SU-DHL-6 (cell line): Measurements from ENCODE around the gene FLRT2.

ENCODE experiments used
- H2AFZ ChIP-seq: fragments of 200-600 bp; sonication (generic); 2 replicates; pipeline ENCODE4 v1.6.1; 2014; ENCODE audit warnings: low read depth, mild to moderate bottlenecking, moderate library complexity, mixed read lengths, antibody characterized with exemption, low read length; ENCODE audit not compliant: severe bottlenecking
- H3F3A ChIP-seq: fragments of 200-600 bp; shearing (Covaris generic); 2 replicates; pipeline ENCODE4 v1.6.0; 2016; ENCODE audit warnings: antibody characterized with exemption, mild to moderate bottlenecking; ENCODE audit not compliant: insufficient read depth
- H3K27ac ChIP-seq: fragments of 200-600 bp; sonication (generic); 2 replicates; pipeline ENCODE4 v1.5.1; 2016; ENCODE audit warnings: low read depth, mild to moderate bottlenecking, low read length, moderate library complexity, mixed read lengths
- H3K27me3 ChIP-seq: fragments of 200-600 bp; sonication (generic), shearing (Covaris generic); 2 replicates; pipeline ENCODE4 v1.6.0; 2014; ENCODE audit warnings: mild to moderate bottlenecking, low read length
- H3K36me3 ChIP-seq: fragments of 200-600 bp; sonication (generic); 2 replicates; pipeline ENCODE4 v1.6.1; 2014; ENCODE audit warnings: mild to moderate bottlenecking, low read length, mixed read lengths
- H3K4me2 ChIP-seq: fragments of 300-600, 200-600 bp; shearing (Covaris generic), sonication (generic); 2 replicates; pipeline ENCODE4 v1.6.0; 2014; ENCODE audit warnings: low read length, low read depth, mild to moderate bottlenecking; ENCODE audit not compliant: poor library complexity, severe bottlenecking
- H3K4me3 ChIP-seq: fragments of 200-600 bp; sonication (generic); 2 replicates; pipeline ENCODE4 v1.5.1; 2014; ENCODE audit warnings: antibody characterized with exemption, low read length, mild to moderate bottlenecking, mixed read lengths; ENCODE audit not compliant: insufficient read depth, poor library complexity, severe bottlenecking
- H3K79me2 ChIP-seq: fragments of 200-600 bp; sonication (generic); 2 replicates; pipeline ENCODE4 v1.6.1; 2014; ENCODE audit warnings: mild to moderate bottlenecking, low read length, moderate library complexity; ENCODE audit not compliant: insufficient read depth
- H3K9ac ChIP-seq: fragments of 200-600 bp; sonication (generic); 2 replicates; pipeline ENCODE4 v1.7.0; 2014; ENCODE audit warnings: mild to moderate bottlenecking, low read length
- H3K9me2 ChIP-seq: fragments of 200-600 bp; sonication (generic); replicated peaks from 2 replicates; pipeline ENCODE4 v1.6.1; 2014; ENCODE audit warnings: low read length; ENCODE audit not compliant: insufficient read depth
- H3K9me3 ChIP-seq: fragments of 200-600 bp; sonication (generic); 2 replicates; pipeline ENCODE4 v1.6.1; 2014; ENCODE audit warnings: low read length, mixed read lengths; ENCODE audit not compliant: insufficient read depth
- H4K20me1 ChIP-seq: fragments of 200-600 bp; sonication (generic); 2 replicates; pipeline ENCODE4 v1.6.1; 2014; ENCODE audit warnings: low read depth, mild to moderate bottlenecking, antibody characterized with exemption, low read length, moderate library complexity, mixed read lengths
- CTCF ChIP-seq: fragments of 200-600 bp; sonication (generic); IDR thresholded peaks from one replicate; pipeline ENCODE4 v1.5.1; 2017; ENCODE audit warnings: antibody characterized with exemption, mild to moderate bottlenecking, low read length, moderate library complexity; ENCODE audit not compliant: insufficient read depth, poor library complexity, severe bottlenecking
- EZH2phosphoT487 ChIP-seq: fragments of 200-600 bp; sonication (generic), shearing (Covaris generic); conservative IDR thresholded peaks from 2 replicates; pipeline ENCODE4 v1.6.1; 2018; ENCODE audit warnings: mild to moderate bottlenecking, antibody characterized with exemption, low read length, moderate library complexity, mixed read lengths

Gene FLRT2

GRCh38 chr14:85695300-85695699, 165.4 kb downstream of the FLRT2 start:
- no peaks in the 10 kb centered on the region for H3K27me3 ChIP-seq
- H3K79me2 ChIP-seq: no peaks in the 10 kb centered on the region
- H3K9me2 ChIP-seq: no peaks in the 10 kb centered on the region
- no peaks in the 10 kb centered on the region for H3F3A ChIP-seq
- no peak overlapping the region for H2AFZ ChIP-seq
- H4K20me1 ChIP-seq: no peaks in the 10 kb centered on the region
- no peaks in the 10 kb centered on the region for H3K9me3 ChIP-seq
- no peaks in the 10 kb centered on the region for H3K36me3 ChIP-seq
- H3K4me2 ChIP-seq: no peak overlapping the region
- H3K9ac ChIP-seq: no peak overlapping the region
- H3K27ac ChIP-seq: no peak overlapping the region
- H3K4me3 ChIP-seq: no peak overlapping the region
- TF ChIP-seq CTCF (no peak), EZH2phosphoT487 (no peak)

GRCh38 chr14:85701116-85701515, 171.2 kb downstream of the FLRT2 start:
- Histone ChIP-seq H3K79me2 (no peaks in the 10 kb centered on the region), H3F3A (no peaks in the 10 kb centered on the region), H3K9me3 (no peaks in the 10 kb centered on the region), H2AFZ (no peak overlapping the region), H3K4me3 (no peak overlapping the region), H3K4me2 (no peak overlapping the region), H3K9ac (no peak overlapping the region), H3K27me3 (no peaks in the 10 kb centered on the region), H3K36me3 (no peaks in the 10 kb centered on the region), H3K27ac (no peak overlapping the region), H4K20me1 (no peaks in the 10 kb centered on the region), H3K9me2 (no peaks in the 10 kb centered on the region)
- TF ChIP-seq CTCF: no peak
- TF ChIP-seq EZH2phosphoT487: no peak

GRCh38 chr14:85701763-85702162, 171.8 kb downstream of the FLRT2 start:
- no peak for TF ChIP-seq EZH2phosphoT487
- TF ChIP-seq CTCF: no peak
- H3K4me2 ChIP-seq: no peak overlapping the region
- H2AFZ ChIP-seq: no peak overlapping the region
- no peaks in the 10 kb centered on the region for H3K79me2 ChIP-seq
- no peaks in the 10 kb centered on the region for H3K9me2 ChIP-seq
- no peaks in the 10 kb centered on the region for H3K27me3 ChIP-seq
- no peak overlapping the region for H3K27ac ChIP-seq
- H3K4me3 ChIP-seq: no peak overlapping the region
- H4K20me1 ChIP-seq: no peaks in the 10 kb centered on the region
- H3K9ac ChIP-seq: no peak overlapping the region
- no peaks in the 10 kb centered on the region for H3K36me3 ChIP-seq
- no peaks in the 10 kb centered on the region for H3K9me3 ChIP-seq
- H3F3A ChIP-seq: no peaks in the 10 kb centered on the region

GRCh38 chr14:85702191-85702590, 172.2 kb downstream of the FLRT2 start:
- no peak overlapping the region for H3K27ac ChIP-seq
- no peaks in the 10 kb centered on the region for H3F3A ChIP-seq
- no peak overlapping the region for H3K9ac ChIP-seq
- H3K27me3 ChIP-seq: no peaks in the 10 kb centered on the region
- H3K4me2 ChIP-seq: no peak overlapping the region
- H3K36me3 ChIP-seq: no peaks in the 10 kb centered on the region
- H3K4me3 ChIP-seq: no peak overlapping the region
- no peak overlapping the region for H2AFZ ChIP-seq
- H3K9me2 ChIP-seq: no peaks in the 10 kb centered on the region
- H3K9me3 ChIP-seq: no peaks in the 10 kb centered on the region
- no peaks in the 10 kb centered on the region for H4K20me1 ChIP-seq
- no peak for TF ChIP-seq CTCF
- no peak for TF ChIP-seq EZH2phosphoT487
- no peaks in the 10 kb centered on the region for H3K79me2 ChIP-seq
